ENCODE measurements around the gene FDX1.

DNA sequence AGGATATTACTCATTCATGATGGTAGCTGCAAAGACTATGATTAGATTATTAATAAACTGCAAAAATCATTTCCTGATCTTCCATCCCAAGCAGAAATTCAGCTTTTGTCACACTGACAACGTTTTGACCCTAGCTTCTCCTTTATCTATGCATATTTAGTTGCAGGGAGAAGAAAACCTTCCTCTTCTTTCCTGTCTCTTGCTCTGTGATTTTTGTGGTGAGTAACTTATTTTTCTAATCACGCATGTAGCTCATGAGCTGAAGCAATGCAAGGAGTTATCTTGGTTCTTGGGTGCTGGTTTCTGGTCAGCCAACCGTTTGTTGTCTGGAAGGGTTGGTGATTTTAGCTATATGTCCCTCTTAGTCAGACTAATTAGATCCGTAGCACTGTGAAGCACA lies 56.4 kb downstream of the FDX1 start:
- TF ChIP-seq GATA3 (IDR thresholded peaks at IDR 0.05; ENCODE audit: low read depth, low read length) (no peak), GATA2 (IDR thresholded peaks at IDR 0.05; ENCODE audit: low read depth, low read length) (no peak)
